Epithelial cell of proximal tubule (primary cell): ENCODE data around the gene ELP5. TPM values are rescaled to one million over a fixed set of nuclear protein-coding genes. Genes with fewer than 3 reads are reported as not detected.
A peak's percentile ranks its signal among the peaks of the same experiment; 100 is the strongest.

ENCODE experiments used
- DNase-seq: peaks from one replicate; pipeline ENCODE4 v3.0.0-alpha.2; 2011; ENCODE audit warnings: low read depth
- H3K4me3 ChIP-seq: 2 replicates; pipeline ENCODE4 v1.5.1; 2011; ENCODE audit warnings: low read depth, mild to moderate bottlenecking, low read length
- CTCF ChIP-seq: conservative IDR thresholded peaks from 2 replicates; pipeline ENCODE4 v1.5.1; 2012; ENCODE audit warnings: low read depth, mild to moderate bottlenecking, low read length
- total RNA-seq: library from RNA; depleted of rRNA; stranded (reverse); fragments of >200 nt; gene quantifications from 2 replicates; pipeline ENCODE4 v1.2.3, GENCODE V29; 2015

ELP5 gene
- total RNA-seq, 1 donor from 2014 or later = 37.0 TPM

GRCh38 chr17:7238420-7239090 is 13.5 kb upstream of the ELP5 start:
- H3K4me3 ChIP-seq = peak overlapping the region; percentile 90
- DNase-seq = no peak
- no peak for TF ChIP-seq CTCF

GRCh38 chr17:7239091-7240027 is 12.7 kb upstream of the ELP5 start, which contains the start of gene PHF23:
Gene PHF23 (minus strand): TSS chr17:7239457. CDS start chr17:7239279, 178 bp downstream.
- peak; percentile 94 for DNase-seq
- TF ChIP-seq CTCF = no peak
- peak within 1 kb of the TSS; percentile 90 for H3K4me3 ChIP-seq

GRCh38 chr17:7240375-7240774 is 11.6 kb upstream of the ELP5 start:
- TF ChIP-seq CTCF = no peak
- H3K4me3 ChIP-seq = peak overlapping the region; percentile 82
- no peak for DNase-seq

GRCh38 chr17:7241090-7241733 is 10.8 kb upstream of the ELP5 start:
- peak overlapping the region; percentile 82 for H3K4me3 ChIP-seq
- no peak for TF ChIP-seq CTCF
- no peak for DNase-seq

GRCh38 chr17:7241783-7242716 is 10.0 kb upstream of the ELP5 start, which contains the start of gene GABARAP:
Gene GABARAP (minus strand): TSS chr17:7242449. CDS start chr17:7242330, 119 bp downstream.
- no peak for TF ChIP-seq CTCF
- peak within 1 kb of the TSS; percentile 82 for H3K4me3 ChIP-seq
- DNase-seq = peak; percentile 68
